ENCODE measurements around the gene MAST4.

MAST4 gene

GRCh38 chr5:67030289-67031056 is 434.3 kb downstream of the MAST4 start:
- DNase-seq (no peak), ATAC-seq (peak; percentile 53)
- H3K4me1 Mint-ChIP-seq, result peaks cover 93% of the 10 kb centered on the region
- peak overlapping the region; percentile 56 for H3K4me3 Mint-ChIP-seq
- H3K36me3 Mint-ChIP-seq (ENCODE audit: low read depth), result peaks cover 8% of the 10 kb centered on the region
- H3K27ac Mint-ChIP-seq, result peak overlapping the region; percentile 98
- H3K9me3 Mint-ChIP-seq, result no peaks in the 10 kb centered on the region
- H3K27me3 Mint-ChIP-seq, result no peaks in the 10 kb centered on the region

GRCh38 chr5:67031057-67031443 is 434.9 kb downstream of the MAST4 start:
- Mint-ChIP-seq H3K36me3 (ENCODE audit: low read depth) (peaks cover 8% of the 10 kb centered on the region), H3K4me3 (peak overlapping the region; percentile 63), H3K27me3 (no peaks in the 10 kb centered on the region), H3K9me3 (no peaks in the 10 kb centered on the region), H3K4me1 (peaks cover 93% of the 10 kb centered on the region), H3K27ac (peak overlapping the region; percentile 98)
- DNase-seq (no peak), ATAC-seq (no peak)

- H3K27ac Mint-ChIP-seq, result peak overlapping the region; percentile 98
These were observed 435.5 kb downstream of the MAST4 start for GRCh38 chr5:67031692-67032091.

DNA sequence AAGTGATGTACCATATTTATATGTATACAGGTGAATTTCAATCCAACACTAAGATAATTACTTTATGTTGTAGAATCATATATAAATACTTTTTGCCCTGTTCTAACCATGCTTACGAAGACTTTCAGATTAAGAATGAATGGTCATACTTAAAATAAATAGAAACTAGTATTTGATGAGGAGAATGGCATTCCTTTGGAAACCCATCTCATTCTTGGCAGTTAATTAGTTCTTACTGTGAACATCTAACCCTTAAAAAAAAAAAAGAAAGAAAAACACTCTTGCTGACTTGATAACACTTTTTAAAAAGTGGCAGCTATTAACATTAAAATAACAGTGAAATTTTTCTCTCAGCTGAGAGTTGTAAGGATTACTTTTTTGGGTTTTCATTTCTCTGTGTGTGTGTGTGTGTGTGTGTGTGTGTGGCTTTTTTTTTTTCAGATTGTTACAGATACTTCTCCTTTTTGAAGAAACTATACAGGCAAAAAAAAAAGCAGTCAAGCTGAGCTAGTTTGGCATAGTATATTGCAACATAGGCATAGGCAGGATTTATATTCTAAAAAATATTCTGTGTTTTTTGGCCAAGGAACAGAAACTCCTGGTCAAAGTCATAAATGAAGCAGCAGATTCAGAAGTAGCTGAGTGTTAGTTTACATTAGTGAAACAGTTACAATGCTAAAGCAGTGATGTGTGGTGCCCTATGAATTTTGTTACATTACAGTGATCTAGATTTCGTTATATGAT is 436.9 kb downstream of the MAST4 start:
- no peak for DNase-seq
- Mint-ChIP-seq H3K27ac (peak overlapping the region; percentile 98), H3K36me3 (ENCODE audit: low read depth) (peaks cover 6% of the 10 kb centered on the region), H3K27me3 (no peaks in the 10 kb centered on the region), H3K4me3 (no peak overlapping the region), H3K9me3 (no peaks in the 10 kb centered on the region), H3K4me1 (peaks cover 88% of the 10 kb centered on the region)
- ATAC-seq, result no peak

More at GRCh38 chr5:67031692-67032091, 435.5 kb downstream of the MAST4 start:
- DNase-seq, result no peak
- no peaks in the 10 kb centered on the region for H3K9me3 Mint-ChIP-seq
- peaks cover 90% of the 10 kb centered on the region for H3K4me1 Mint-ChIP-seq
- H3K4me3 Mint-ChIP-seq, result peak overlapping the region; percentile 63
- H3K36me3 Mint-ChIP-seq (ENCODE audit: low read depth), result peaks cover 8% of the 10 kb centered on the region
- peak; percentile 85 for ATAC-seq
- no peaks in the 10 kb centered on the region for H3K27me3 Mint-ChIP-seq

- Mint-ChIP-seq H3K4me3 (no peak overlapping the region), H3K36me3 (ENCODE audit: low read depth) (no peaks in the 10 kb centered on the region), H3K27me3 (no peaks in the 10 kb centered on the region), H3K9me3 (no peaks in the 10 kb centered on the region), H3K27ac (peak overlapping the region; percentile 98), H3K4me1 (peaks cover 86% of the 10 kb centered on the region)
- DNase-seq (no peak), ATAC-seq (no peak)
These were observed 437.9 kb downstream of the MAST4 start for GRCh38 chr5:67033880-67034651.

DNA sequence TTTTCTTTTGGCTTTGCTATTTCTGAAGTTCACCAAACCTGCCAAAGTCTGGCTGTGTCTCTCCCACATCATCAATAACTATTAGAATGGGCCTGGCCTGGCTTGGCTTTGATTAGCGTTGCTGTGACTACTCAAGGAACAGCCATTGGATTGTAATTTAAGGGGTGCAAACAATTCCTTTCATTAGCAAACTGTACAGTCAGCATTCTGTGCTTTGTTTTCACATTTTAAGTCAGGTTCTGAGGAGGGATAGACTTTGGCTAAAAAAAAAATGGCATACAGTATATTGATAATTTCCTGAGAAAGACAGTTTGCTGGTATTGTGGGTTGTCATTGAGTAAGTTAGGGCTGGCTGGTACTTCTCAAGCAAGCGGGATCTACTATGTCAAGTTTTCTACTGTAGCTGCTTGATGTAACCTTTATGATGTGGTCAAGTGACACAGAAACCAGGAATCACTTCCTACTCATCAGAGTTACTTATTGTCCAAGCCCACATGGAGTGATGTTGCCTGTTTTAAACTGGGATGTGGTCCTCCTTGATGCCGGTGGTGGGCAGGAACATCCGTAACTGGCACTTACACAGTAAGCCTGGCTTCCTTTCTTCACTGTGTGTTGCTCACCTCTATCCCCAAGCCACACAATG is 439.0 kb downstream of the MAST4 start:
- Mint-ChIP-seq H3K27ac (peak overlapping the region; percentile 58), H3K9me3 (no peaks in the 10 kb centered on the region), H3K4me1 (peaks cover 83% of the 10 kb centered on the region), H3K36me3 (ENCODE audit: low read depth) (no peaks in the 10 kb centered on the region), H3K4me3 (no peak overlapping the region), H3K27me3 (no peaks in the 10 kb centered on the region)
- ATAC-seq (no peak), DNase-seq (no peak)

GRCh38 chr5:67037171-67037570 is 441.0 kb downstream of the MAST4 start:
- no peak for ATAC-seq
- Mint-ChIP-seq H3K36me3 (ENCODE audit: low read depth) (no peaks in the 10 kb centered on the region), H3K27ac (no peak overlapping the region), H3K27me3 (no peaks in the 10 kb centered on the region), H3K4me3 (no peak overlapping the region), H3K4me1 (peaks cover 64% of the 10 kb centered on the region), H3K9me3 (no peaks in the 10 kb centered on the region)
- no peak for DNase-seq

- DNase-seq (no peak), ATAC-seq (peak; percentile 46)
- no peak overlapping the region for H3K4me3 Mint-ChIP-seq
- peak overlapping the region; percentile 24 for H3K27ac Mint-ChIP-seq
- no peaks in the 10 kb centered on the region for H3K9me3 Mint-ChIP-seq
- H3K36me3 Mint-ChIP-seq (ENCODE audit: low read depth), result no peaks in the 10 kb centered on the region
- H3K4me1 Mint-ChIP-seq, result peaks cover 46% of the 10 kb centered on the region
- H3K27me3 Mint-ChIP-seq, result no peaks in the 10 kb centered on the region
These were observed 442.8 kb downstream of the MAST4 start for GRCh38 chr5:67038817-67039603.

GRCh38 chr5:67042176-67043003 is 446.2 kb downstream of the MAST4 start:
- no peaks in the 10 kb centered on the region for H3K9me3 Mint-ChIP-seq
- DNase-seq (no peak), ATAC-seq (no peak)
- no peaks in the 10 kb centered on the region for H3K27me3 Mint-ChIP-seq
- H3K36me3 Mint-ChIP-seq (ENCODE audit: low read depth), result no peaks in the 10 kb centered on the region
- H3K4me1 Mint-ChIP-seq, result peaks cover 16% of the 10 kb centered on the region
- no peak overlapping the region for H3K27ac Mint-ChIP-seq
- no peak overlapping the region for H3K4me3 Mint-ChIP-seq

GRCh38 chr5:67043796-67044511 is 447.8 kb downstream of the MAST4 start:
- Mint-ChIP-seq H3K4me3 (no peak overlapping the region), H3K36me3 (ENCODE audit: low read depth) (no peaks in the 10 kb centered on the region), H3K4me1 (peaks cover 7% of the 10 kb centered on the region), H3K27me3 (no peaks in the 10 kb centered on the region), H3K9me3 (no peaks in the 10 kb centered on the region), H3K27ac (no peak overlapping the region)
- DNase-seq (no peak), ATAC-seq (no peak)

- DNase-seq, result no peak
These were observed 449.9 kb downstream of the MAST4 start for GRCh38 chr5:67045816-67046740.

DNA sequence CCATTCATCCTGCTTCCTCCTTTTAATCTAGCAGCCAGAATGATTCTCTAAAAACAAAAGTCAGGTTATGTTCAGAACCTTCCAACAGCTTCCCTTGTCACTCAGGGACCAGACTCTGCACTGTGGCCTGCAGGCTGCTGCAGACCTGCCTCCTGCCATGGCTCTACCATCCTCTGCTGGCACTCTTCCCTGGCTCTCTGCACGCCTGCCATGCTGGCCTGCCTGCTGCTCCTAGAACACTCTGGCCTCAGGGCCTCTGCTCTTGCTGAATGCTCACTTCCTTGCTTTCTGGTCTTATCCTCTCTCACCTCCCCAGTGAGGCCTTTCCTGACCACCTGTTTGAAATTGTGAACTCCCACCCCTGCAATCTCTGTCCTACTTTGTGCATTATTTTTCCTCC is 451.0 kb downstream of the MAST4 start:
- DNase-seq, result no peak
- Mint-ChIP-seq H3K4me3 (no peak overlapping the region), H3K9me3 (no peaks in the 10 kb centered on the region), H3K27me3 (no peaks in the 10 kb centered on the region), H3K27ac (no peak overlapping the region), H3K4me1 (peaks cover 13% of the 10 kb centered on the region), H3K36me3 (ENCODE audit: low read depth) (no peaks in the 10 kb centered on the region)
- ATAC-seq, result no peak

More at GRCh38 chr5:67045816-67046740, 449.9 kb downstream of the MAST4 start:
- Mint-ChIP-seq H3K27me3 (no peaks in the 10 kb centered on the region), H3K27ac (no peak overlapping the region), H3K9me3 (no peaks in the 10 kb centered on the region), H3K4me1 (peaks cover 12% of the 10 kb centered on the region), H3K4me3 (no peak overlapping the region), H3K36me3 (ENCODE audit: low read depth) (no peaks in the 10 kb centered on the region)
- no peak for ATAC-seq
